Measurements from ENCODE around the gene ASTL. TPM values are rescaled to one million over a fixed set of nuclear protein-coding genes. Genes with fewer than 3 reads are reported as not detected.

Gene ASTL
- total and polyA plus RNA-seq, 4 donors, result not detected

- peak; percentile 29 for DNase-seq (ENCODE audit: low spot score)
- 80% methylated on average over 7 of the region's 7 CpGs for WGBS
- peak overlapping the region in 1 of 2 donors; percentile 28 for H3K27ac ChIP-seq (ENCODE audit: low read depth in 1 of 2, low read length in 2 of 2)
- no peak overlapping the region for H3K9ac ChIP-seq (ENCODE audit: low read depth in 1 of 2, low read length in 2 of 2)
- no peaks in the 10 kb centered on the region for H3K9me3 ChIP-seq (ENCODE audit: control insufficient read depth in 4 of 4, low read length in 3 of 4)
- no peaks in the 10 kb centered on the region for H3K36me3 ChIP-seq (ENCODE audit: control insufficient read depth in 4 of 4, insufficient read depth in 3 of 4, low read depth in 1 of 4, low read length in 3 of 4)
- no peaks in the 10 kb centered on the region for H3K27me3 ChIP-seq (ENCODE audit: control insufficient read depth in 4 of 4, insufficient read depth in 4 of 4, low read length in 3 of 4)
- no peak overlapping the region for H3K4me3 ChIP-seq (ENCODE audit: low read depth in 1 of 3, low read length in 3 of 3)
- no peak for TF ChIP-seq REST (IDR thresholded peaks at IDR 0.05)
- TF ChIP-seq RAD21 (IDR thresholded peaks at IDR 0.05), result no peak
- TF ChIP-seq GABPA (IDR thresholded peaks at IDR 0.05 in 1 of 2, conservative IDR thresholded peaks at IDR 0.05 in 1 of 2), result no peak
- H3K4me1 ChIP-seq (ENCODE audit: control insufficient read depth in 4 of 4, insufficient read depth in 4 of 4, low read length in 3 of 4), result peaks cover 0 to 5% (median 0%) of the 10 kb centered on the region in 4 donors
Measured at GRCh38 chr2:96097951-96098823, 40.1 kb downstream of the ASTL start.

- 90% methylated on average over 5 of the region's 5 CpGs for WGBS
- Histone ChIP-seq H3K36me3 (ENCODE audit: control insufficient read depth in 4 of 4, insufficient read depth in 3 of 4, low read depth in 1 of 4, low read length in 3 of 4) (no peaks in the 10 kb centered on the region), H3K4me3 (ENCODE audit: low read depth in 1 of 3, low read length in 3 of 3) (no peak overlapping the region), H3K27ac (ENCODE audit: low read depth in 1 of 2, low read length in 2 of 2) (no peak overlapping the region), H3K4me1 (ENCODE audit: control insufficient read depth in 4 of 4, insufficient read depth in 4 of 4, low read length in 3 of 4) (peaks cover 0 to 5% (median 0%) of the 10 kb centered on the region in 4 donors), H3K9ac (ENCODE audit: low read depth in 1 of 2, low read length in 2 of 2) (no peak overlapping the region), H3K27me3 (ENCODE audit: control insufficient read depth in 4 of 4, insufficient read depth in 4 of 4, low read length in 3 of 4) (no peaks in the 10 kb centered on the region), H3K9me3 (ENCODE audit: control insufficient read depth in 4 of 4, low read length in 3 of 4) (no peaks in the 10 kb centered on the region)
- DNase-seq (ENCODE audit: low spot score), result no peak
- TF ChIP-seq JUND (IDR thresholded peaks at IDR 0.05), result no peak
- no peak for TF ChIP-seq NR2F2 (IDR thresholded peaks at IDR 0.05)
- TF ChIP-seq RXRA (IDR thresholded peaks at IDR 0.05), result no peak
- no peak for TF ChIP-seq HNF4A (conservative IDR thresholded peaks at IDR 0.05)
- no peak for TF ChIP-seq REST (IDR thresholded peaks at IDR 0.05)
- no peak for TF ChIP-seq EGR1 (IDR thresholded peaks at IDR 0.05; ENCODE audit: low read depth in 2 of 2)
Measured at GRCh38 chr2:96097441-96097840, 40.9 kb downstream of the ASTL start.

Measured in liver (tissue), 9 donors.